Esophagus squamous epithelium (tissue), 5 donors: ENCODE measurements around the gene LAMA3. TPM values are rescaled to one million over a fixed set of nuclear protein-coding genes. Genes with fewer than 3 reads are reported as not detected.
A peak's percentile ranks its signal among the peaks of the same experiment; 100 is the strongest.

ENCODE experiments used
- DNase-seq: peaks from one replicate; lab custom pipeline; 2025; lab: John Stamatoyannopoulos, UW
- H3K27ac ChIP-seq, 4 donors: fragments of 200-600 bp; sonication (generic); one replicate each; pipeline ENCODE4 v1.5.1; 2016 to 2019; ENCODE audit warnings: mild to moderate bottlenecking in 1 of 4
- H3K27me3 ChIP-seq, 4 donors: fragments of 200-600 bp; sonication (generic); 1 replicate in 3 of 4; 2 replicates in 1 of 4; pipeline versions ENCODE4 v1.5.1 to v1.6.0; 2017 to 2021; ENCODE audit warnings: antibody characterized with exemption in 1 of 4
- H3K36me3 ChIP-seq, 3 donors: fragments of 200-600 bp; sonication (generic); one replicate each; pipeline ENCODE4 v1.5.1; 2016 to 2019
- H3K4me1 ChIP-seq, 3 donors: fragments of 200-600 bp; sonication (generic); one replicate each; pipeline ENCODE4 v1.5.1; 2017 to 2019
- H3K4me3 ChIP-seq, 4 donors: fragments of 200-600 bp; sonication (generic); 1 replicate in 3 of 4; 2 replicates in 1 of 4; pipeline ENCODE4 v1.5.1; 2016 to 2019; ENCODE audit warnings: mild to moderate bottlenecking in 2 of 4, moderate library complexity in 1 of 4
- H3K9me3 ChIP-seq, 3 donors: fragments of 200-600 bp; sonication (generic); one replicate each; pipeline ENCODE4 v1.5.1; 2016 to 2019
- CTCF ChIP-seq, 6 experiments: fragments of 450-650 bp in 4 of 6; fragments of 200-600 bp in 2 of 6; sonication (generic) in 2 of 6; IDR thresholded peaks; one replicate each; pipeline ENCODE4 v1.5.1; 2016 to 2019; ENCODE audit warnings: antibody characterized with exemption in 6 of 6, mild to moderate bottlenecking in 4 of 6, moderate library complexity in 4 of 6
- POLR2A ChIP-seq, 4 donors: fragments of 450-650 bp; IDR thresholded peaks; one replicate each; pipeline ENCODE4 v1.6.1; 2017; ENCODE audit warnings: antibody characterized with exemption in 4 of 4, mild to moderate bottlenecking in 4 of 4, moderate library complexity in 3 of 4
- WGBS, 2 donors: methylation state at CpG; one replicate each; pipeline ENCODE4 v1.1.5; 2018; 5-methylcytosine and 5-hydroxymethylcytosine counted together
- intact Hi-C: fragments of 100-400 bp; cut with DNase I; formaldehyde crosslinking; loops from one replicate; pipeline ENCODE4 v1.15.0; 2022
- total RNA-seq, 4 donors: library from RNA; depleted of rRNA; stranded (reverse); fragments of >200 nt; gene quantifications; one replicate each; pipeline ENCODE4 v1.1.0, GENCODE V29; 2016
- donor health status: DM: yes; HTN: yes; CAD: no.

LAMA3 gene
- total RNA-seq, 4 donors from 2014 or later: 28.7 to 81.3 (median 44.8) TPM

GRCh38 chr18:23941791-23942190, 252.5 kb downstream of the LAMA3 start:
- intact Hi-C loops: loop anchor here (10.0 kb wide), 1 partner anchor 173 kb away; no protein-coding TSS in a partner anchor
- Histone ChIP-seq H3K27me3 (no peaks in the 10 kb centered on the region), H3K4me1 (no peaks in the 10 kb centered on the region), H3K4me3 (no peak overlapping the region), H3K27ac (no peak overlapping the region), H3K36me3 (peaks cover 0 to 93% (median 0%) of the 10 kb centered on the region in 3 donors), H3K9me3 (no peaks in the 10 kb centered on the region)
- WGBS, 2 donors: 76 to 88% methylated on average over 3 of the region's 3 CpGs
- TF ChIP-seq POLR2A (IDR thresholded peaks at IDR 0.05): no peak
- TF ChIP-seq CTCF (IDR thresholded peaks at IDR 0.05): no peak
- no peak for DNase-seq

- intact Hi-C loops: loop anchor here (10.0 kb wide), 1 partner anchor 172 kb away; no protein-coding TSS in a partner anchor
- 72 to 86% methylated on average over 6 of the region's 6 CpGs for WGBS, 2 donors
- TF ChIP-seq CTCF (IDR thresholded peaks at IDR 0.05): no peak
- TF ChIP-seq POLR2A (IDR thresholded peaks at IDR 0.05): no peak
Measured at GRCh38 chr18:23943104-23943503, 253.9 kb downstream of the LAMA3 start.

GRCh38 chr18:23943903-23944624, 254.8 kb downstream of the LAMA3 start:
- 97 to 98% methylated on average over 5 to 7 of the region's 7 CpGs for WGBS, 2 donors
- Histone ChIP-seq H3K4me1 (no peaks in the 10 kb centered on the region), H3K4me3 (no peak overlapping the region), H3K36me3 (peaks cover 0 to 98% (median 0%) of the 10 kb centered on the region in 3 donors), H3K9me3 (no peaks in the 10 kb centered on the region), H3K27me3 (no peaks in the 10 kb centered on the region), H3K27ac (peak overlapping the region in 3 of 4 donors; percentile 6 to 50 (median 31))
- DNase-seq: no peak
- TF ChIP-seq CTCF (IDR thresholded peaks at IDR 0.05) (no peak), POLR2A (IDR thresholded peaks at IDR 0.05) (no peak)
- intact Hi-C loops: loop anchor here (10.0 kb wide), 1 partner anchor 171 kb away; no protein-coding TSS in a partner anchor

More at GRCh38 chr18:23943104-23943503, 253.9 kb downstream of the LAMA3 start:
- Histone ChIP-seq H3K4me1 (no peaks in the 10 kb centered on the region), H3K36me3 (peaks cover 0 to 99% (median 0%) of the 10 kb centered on the region in 3 donors), H3K27ac (no peak overlapping the region), H3K4me3 (no peak overlapping the region), H3K27me3 (no peaks in the 10 kb centered on the region), H3K9me3 (no peaks in the 10 kb centered on the region)
- no peak for DNase-seq

- no peaks in the 10 kb centered on the region for H3K9me3 ChIP-seq
- TF ChIP-seq CTCF (IDR thresholded peaks at IDR 0.05) (no peak), POLR2A (IDR thresholded peaks at IDR 0.05) (no peak)
- WGBS, 2 donors: 76 to 83% methylated on average over 7 of the region's 7 CpGs
- peaks cover 0 to 98% (median 0%) of the 10 kb centered on the region in 3 donors for H3K36me3 ChIP-seq
- intact Hi-C loops: loop anchor here (10.0 kb wide), 1 partner anchor 169 kb away; no protein-coding TSS in a partner anchor
- DNase-seq: no peak
- H3K27me3 ChIP-seq: no peaks in the 10 kb centered on the region
- no peak overlapping the region for H3K4me3 ChIP-seq
- no peaks in the 10 kb centered on the region for H3K4me1 ChIP-seq
- no peak overlapping the region for H3K27ac ChIP-seq
Measured at GRCh38 chr18:23945416-23946079, 256.3 kb downstream of the LAMA3 start.

GRCh38 chr18:23949863-23950262, 260.6 kb downstream of the LAMA3 start:
- no peak overlapping the region for H3K27ac ChIP-seq
- 79 to 82% methylated on average over 5 of the region's 5 CpGs for WGBS, 2 donors
- H3K27me3 ChIP-seq: no peaks in the 10 kb centered on the region
- no peaks in the 10 kb centered on the region for H3K4me1 ChIP-seq
- H3K36me3 ChIP-seq: peaks cover 6 to 96% (median 6%) of the 10 kb centered on the region in 3 donors
- intact Hi-C loops: loop anchor here (10.0 kb wide), 1 partner anchor 165 kb away; no protein-coding TSS in a partner anchor
- no peak overlapping the region for H3K4me3 ChIP-seq
- TF ChIP-seq POLR2A (IDR thresholded peaks at IDR 0.05): no peak
- TF ChIP-seq CTCF (IDR thresholded peaks at IDR 0.05): no peak
- DNase-seq: no peak
- H3K9me3 ChIP-seq: no peaks in the 10 kb centered on the region
